ENCODE data around the gene IFIT1.
"Not testable (repeated sequence)": the region's sequence is repeated elsewhere in the genome, so short reads cannot be mapped to it uniquely, and the experiment has no call there.

Gene IFIT1

GRCh38 chr10:89346405-89347254 is 45.8 kb upstream of the IFIT1 start:
- H3K36me3 ChIP-seq (ENCODE audit: control insufficient read depth, insufficient read depth, low read length): no peaks in the 10 kb centered on the region
- TF ChIP-seq CTCF (IDR thresholded peaks at IDR 0.05; ENCODE audit: insufficient read depth, low read length, poor library complexity, severe bottlenecking): no peak
- no peaks in the 10 kb centered on the region for H3K27me3 ChIP-seq (replicated peaks; ENCODE audit: control insufficient read depth, insufficient read depth, low read length)
- no peak overlapping the region for H3K4me3 ChIP-seq (replicated peaks; ENCODE audit: low read depth, low read length)
- DNase-seq (ENCODE audit: extremely low read depth, insufficient read length): no peak

GRCh38 chr10:89347701-89348457 is 44.5 kb upstream of the IFIT1 start:
- H3K27me3 ChIP-seq (replicated peaks; ENCODE audit: control insufficient read depth, insufficient read depth, low read length): no peaks in the 10 kb centered on the region
- no peaks in the 10 kb centered on the region for H3K36me3 ChIP-seq (ENCODE audit: control insufficient read depth, insufficient read depth, low read length)
- no peak for TF ChIP-seq CTCF (IDR thresholded peaks at IDR 0.05; ENCODE audit: insufficient read depth, low read length, poor library complexity, severe bottlenecking)
- peak; percentile 29 for DNase-seq (ENCODE audit: extremely low read depth, insufficient read length)
- no peak overlapping the region for H3K4me3 ChIP-seq (replicated peaks; ENCODE audit: low read depth, low read length)

DNA sequence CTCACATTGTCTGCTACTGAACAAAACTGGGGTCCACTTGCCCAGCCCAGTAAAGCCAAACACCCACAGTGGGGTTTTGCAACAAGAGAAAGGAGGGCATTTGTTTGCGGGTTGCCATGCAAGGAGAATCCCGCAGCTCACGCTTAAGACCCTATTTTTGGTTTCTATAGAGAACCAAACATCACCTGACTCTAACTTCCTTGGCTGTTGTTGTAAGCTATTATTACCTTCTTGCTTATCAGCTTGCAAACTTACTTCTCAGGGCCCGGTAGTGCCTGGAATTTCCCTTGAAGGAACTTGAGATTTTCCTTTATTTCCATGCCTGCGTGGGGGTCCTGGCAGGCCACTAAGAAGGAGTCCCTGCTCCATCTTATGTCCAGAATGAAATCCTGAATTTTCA is 43.9 kb upstream of the IFIT1 start:
- DNase-seq (ENCODE audit: extremely low read depth, insufficient read length): no peak
- TF ChIP-seq CTCF (IDR thresholded peaks at IDR 0.05; ENCODE audit: insufficient read depth, low read length, poor library complexity, severe bottlenecking): no peak
- no peaks in the 10 kb centered on the region for H3K27me3 ChIP-seq (replicated peaks; ENCODE audit: control insufficient read depth, insufficient read depth, low read length)
- no peak overlapping the region for H3K4me3 ChIP-seq (replicated peaks; ENCODE audit: low read depth, low read length)
- no peaks in the 10 kb centered on the region for H3K36me3 ChIP-seq (ENCODE audit: control insufficient read depth, insufficient read depth, low read length)

DNA sequence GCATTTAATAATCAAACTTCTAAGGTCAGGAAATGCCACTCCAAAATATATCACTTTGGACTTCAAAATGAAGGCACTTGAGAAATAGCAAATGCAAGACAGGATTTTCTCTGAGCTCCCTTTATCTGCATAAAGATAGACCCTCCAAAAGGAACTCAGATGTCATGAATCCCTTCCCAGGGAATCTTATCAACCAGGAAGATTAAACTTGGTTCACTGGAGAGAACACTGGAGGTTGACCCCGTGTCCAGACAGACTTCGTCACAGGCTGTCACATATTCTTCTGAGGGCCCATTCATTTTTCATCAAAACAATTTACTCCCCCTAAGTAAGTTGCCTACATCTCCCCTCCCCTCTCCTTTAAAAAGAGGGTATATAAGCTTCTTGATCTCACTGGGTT is 43.4 kb upstream of the IFIT1 start:
- Histone ChIP-seq H3K27me3 (replicated peaks; ENCODE audit: control insufficient read depth, insufficient read depth, low read length) (no peaks in the 10 kb centered on the region), H3K4me3 (replicated peaks; ENCODE audit: low read depth, low read length) (no peak overlapping the region), H3K36me3 (ENCODE audit: control insufficient read depth, insufficient read depth, low read length) (no peaks in the 10 kb centered on the region)
- DNase-seq (ENCODE audit: extremely low read depth, insufficient read length): no peak
- no peak for TF ChIP-seq CTCF (IDR thresholded peaks at IDR 0.05; ENCODE audit: insufficient read depth, low read length, poor library complexity, severe bottlenecking)

GRCh38 chr10:89350631-89351315 is 41.6 kb upstream of the IFIT1 start:
- H3K36me3 ChIP-seq (ENCODE audit: control insufficient read depth, insufficient read depth, low read length); H3K27me3 ChIP-seq (replicated peaks; ENCODE audit: control insufficient read depth, insufficient read depth, low read length): not testable (repeated sequence)
- peak overlapping the region; percentile 35 for H3K4me3 ChIP-seq (replicated peaks; ENCODE audit: low read depth, low read length)
- DNase-seq (ENCODE audit: extremely low read depth, insufficient read length): peak; percentile 31

- peak; percentile 45 for DNase-seq (ENCODE audit: extremely low read depth, insufficient read length)
- H3K36me3 ChIP-seq (ENCODE audit: control insufficient read depth, insufficient read depth, low read length): no peaks in the 10 kb centered on the region
- peak overlapping the region; percentile 35 for H3K4me3 ChIP-seq (replicated peaks; ENCODE audit: low read depth, low read length)
- no peaks in the 10 kb centered on the region for H3K27me3 ChIP-seq (replicated peaks; ENCODE audit: control insufficient read depth, insufficient read depth, low read length)
- no peak for TF ChIP-seq CTCF (IDR thresholded peaks at IDR 0.05; ENCODE audit: insufficient read depth, low read length, poor library complexity, severe bottlenecking)
Measured at GRCh38 chr10:89351412-89351779, 41.0 kb upstream of the IFIT1 start.
